GM19438 (cell line): ENCODE results near the gene FEM1B.

Experiments used
- ATAC-seq: cut with Tn5 transposase; IDR thresholded peaks from one replicate; pipeline ENCODE4 v1.9.1; 2021; ENCODE audit warnings: low read depth; ENCODE audit not compliant: unreplicated experiment

Gene FEM1B

GRCh38 chr15:68317281-68318007 lies 39.9 kb downstream of the FEM1B start:
- ATAC-seq: no peak

- no peak for ATAC-seq
These were observed 40.7 kb downstream of the FEM1B start for GRCh38 chr15:68318008-68318835.

GRCh38 chr15:68318931-68319909 lies 41.7 kb downstream of the FEM1B start:
- no peak for ATAC-seq

- no peak for ATAC-seq
These were observed 42.5 kb downstream of the FEM1B start for GRCh38 chr15:68319997-68320396.

- no peak for ATAC-seq
These were observed 43.7 kb downstream of the FEM1B start for GRCh38 chr15:68321229-68321628.

GRCh38 chr15:68322796-68323195 lies 45.3 kb downstream of the FEM1B start:
- no peak for ATAC-seq

- ATAC-seq: no peak
These were observed 48.2 kb downstream of the FEM1B start for GRCh38 chr15:68325726-68326125.

- ATAC-seq: no peak
These were observed 49.3 kb downstream of the FEM1B start for GRCh38 chr15:68326711-68327354.

GRCh38 chr15:68328443-68328842 lies 50.9 kb downstream of the FEM1B start:
- no peak for ATAC-seq

- ATAC-seq: no peak
These were observed 51.4 kb downstream of the FEM1B start for GRCh38 chr15:68328964-68329363.

- ATAC-seq: no peak
These were observed 52.9 kb downstream of the FEM1B start for GRCh38 chr15:68330416-68330815.

- ATAC-seq: no peak
These were observed 53.4 kb downstream of the FEM1B start for GRCh38 chr15:68330901-68331300.

- no peak for ATAC-seq
These were observed 54.7 kb downstream of the FEM1B start for GRCh38 chr15:68332266-68332665.

- no peak for ATAC-seq
These were observed 56.4 kb downstream of the FEM1B start for GRCh38 chr15:68333775-68334470.

- ATAC-seq: no peak
These were observed 57.1 kb downstream of the FEM1B start for GRCh38 chr15:68334661-68335124.

- no peak for ATAC-seq
These were observed 57.7 kb downstream of the FEM1B start for GRCh38 chr15:68335251-68335650.

GRCh38 chr15:68335655-68336054 lies 58.1 kb downstream of the FEM1B start:
- no peak for ATAC-seq

- no peak for ATAC-seq
These were observed 59.0 kb downstream of the FEM1B start for GRCh38 chr15:68336516-68336915.

GRCh38 chr15:68337826-68338225 lies 60.3 kb downstream of the FEM1B start:
- ATAC-seq: no peak

- ATAC-seq: no peak
These were observed 61.9 kb downstream of the FEM1B start for GRCh38 chr15:68339481-68339880.
